MG63 (cell line): ENCODE measurements around the gene DRC7. TPM values are rescaled to one million over a fixed set of nuclear protein-coding genes. Genes with fewer than 3 reads are reported as not detected.

ENCODE experiments used
- DNase-seq: peaks from one replicate; pipeline ENCODE4 v3.0.0-alpha.2; 2020
- H3K27me3 ChIP-seq: fragments of 250-450 bp; sonication (Bioruptor Pico); 2 replicates; pipeline ENCODE4 v1.5.1; 2020; ENCODE audit warnings: mild to moderate bottlenecking, moderate library complexity
- H3K36me3 ChIP-seq: fragments of 250-450 bp; sonication (Bioruptor Pico); 2 replicates; pipeline ENCODE4 v1.5.1; 2020; ENCODE audit warnings: mild to moderate bottlenecking, moderate library complexity
- H3K4me3 ChIP-seq: fragments of 250-450 bp; sonication (Bioruptor Pico); 2 replicates; pipeline ENCODE4 v1.5.1; 2020; ENCODE audit warnings: mild to moderate bottlenecking, moderate library complexity
- H3K9me3 ChIP-seq: fragments of 250-450 bp; sonication (Bioruptor Pico); 2 replicates; pipeline ENCODE4 v1.5.1; 2020; ENCODE audit warnings: mild to moderate bottlenecking, moderate library complexity
- total RNA-seq: library from RNA; depleted of rRNA; stranded (reverse); fragments of >200 nt; shearing (Covaris generic); gene quantifications from 2 replicates; pipeline ENCODE4 v1.2.3, GENCODE V29; 2014; ENCODE audit warnings: low replicate concordance; rRNA removed

DRC7 gene, protein sequence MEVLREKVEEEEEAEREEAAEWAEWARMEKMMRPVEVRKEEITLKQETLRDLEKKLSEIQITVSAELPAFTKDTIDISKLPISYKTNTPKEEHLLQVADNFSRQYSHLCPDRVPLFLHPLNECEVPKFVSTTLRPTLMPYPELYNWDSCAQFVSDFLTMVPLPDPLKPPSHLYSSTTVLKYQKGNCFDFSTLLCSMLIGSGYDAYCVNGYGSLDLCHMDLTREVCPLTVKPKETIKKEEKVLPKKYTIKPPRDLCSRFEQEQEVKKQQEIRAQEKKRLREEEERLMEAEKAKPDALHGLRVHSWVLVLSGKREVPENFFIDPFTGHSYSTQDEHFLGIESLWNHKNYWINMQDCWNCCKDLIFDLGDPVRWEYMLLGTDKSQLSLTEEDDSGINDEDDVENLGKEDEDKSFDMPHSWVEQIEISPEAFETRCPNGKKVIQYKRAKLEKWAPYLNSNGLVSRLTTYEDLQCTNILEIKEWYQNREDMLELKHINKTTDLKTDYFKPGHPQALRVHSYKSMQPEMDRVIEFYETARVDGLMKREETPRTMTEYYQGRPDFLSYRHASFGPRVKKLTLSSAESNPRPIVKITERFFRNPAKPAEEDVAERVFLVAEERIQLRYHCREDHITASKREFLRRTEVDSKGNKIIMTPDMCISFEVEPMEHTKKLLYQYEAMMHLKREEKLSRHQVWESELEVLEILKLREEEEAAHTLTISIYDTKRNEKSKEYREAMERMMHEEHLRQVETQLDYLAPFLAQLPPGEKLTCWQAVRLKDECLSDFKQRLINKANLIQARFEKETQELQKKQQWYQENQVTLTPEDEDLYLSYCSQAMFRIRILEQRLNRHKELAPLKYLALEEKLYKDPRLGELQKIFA
- not detected in 2 replicates for total RNA-seq

DNA sequence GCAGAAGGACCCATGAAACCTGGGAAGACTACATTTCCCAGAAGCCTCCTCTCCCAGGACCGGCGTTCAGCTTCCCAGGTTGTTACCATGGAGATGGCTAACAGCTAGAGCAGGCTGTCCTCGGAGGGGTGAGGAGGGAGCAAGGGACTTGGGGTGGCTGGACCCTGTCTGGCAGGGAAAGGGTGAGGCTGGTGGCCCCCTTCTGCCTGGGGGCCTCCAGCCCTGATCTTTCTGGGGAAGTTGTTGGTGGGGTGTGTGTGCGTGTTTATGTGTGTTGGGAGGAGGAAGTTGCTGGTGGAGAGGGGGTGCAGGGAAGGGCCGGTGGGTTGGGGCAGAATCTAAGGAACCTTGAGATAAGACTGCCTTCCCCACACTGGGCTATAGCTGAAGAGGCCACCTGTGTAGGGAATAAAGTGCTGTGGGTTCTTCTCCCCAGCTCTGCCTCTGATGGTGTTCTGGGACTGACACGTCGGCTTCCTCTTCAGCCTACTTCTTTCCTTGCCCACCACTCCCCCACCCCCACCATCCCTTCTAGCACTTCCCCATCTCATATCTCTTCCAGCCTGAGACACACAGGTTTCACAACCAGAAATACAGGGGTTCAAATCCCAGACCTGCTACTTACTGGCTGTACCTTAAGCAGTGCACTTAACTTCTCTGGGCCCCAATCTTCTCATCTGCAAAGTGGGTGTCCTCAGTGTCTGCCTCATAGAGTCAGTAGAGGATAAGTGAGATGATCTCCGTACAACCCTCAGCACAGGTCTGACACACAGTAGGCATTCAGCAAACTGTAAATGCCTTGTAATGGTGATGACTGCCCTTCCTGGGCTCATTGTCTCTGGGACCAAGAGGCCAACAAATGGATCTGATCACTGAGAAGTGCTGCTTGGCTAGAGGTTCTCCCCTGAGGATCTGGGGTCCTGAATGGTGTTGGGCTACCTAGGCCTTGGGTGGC lies at the start of gene DRC7:
TSS of gene DRC7 (plus strand) at position 82 of the 955 bp plus-strand sequence. CDS start 3,144 bp downstream, outside the sequence.
- no peak within 1 kb of the TSS for H3K4me3 ChIP-seq
- H3K27me3 ChIP-seq: peaks cover 14% of the 10 kb centered on the region
- H3K36me3 ChIP-seq: no peaks in the 10 kb centered on the region
- H3K9me3 ChIP-seq: no peaks in the 10 kb centered on the region
- peak; percentile 42 for DNase-seq

DNA sequence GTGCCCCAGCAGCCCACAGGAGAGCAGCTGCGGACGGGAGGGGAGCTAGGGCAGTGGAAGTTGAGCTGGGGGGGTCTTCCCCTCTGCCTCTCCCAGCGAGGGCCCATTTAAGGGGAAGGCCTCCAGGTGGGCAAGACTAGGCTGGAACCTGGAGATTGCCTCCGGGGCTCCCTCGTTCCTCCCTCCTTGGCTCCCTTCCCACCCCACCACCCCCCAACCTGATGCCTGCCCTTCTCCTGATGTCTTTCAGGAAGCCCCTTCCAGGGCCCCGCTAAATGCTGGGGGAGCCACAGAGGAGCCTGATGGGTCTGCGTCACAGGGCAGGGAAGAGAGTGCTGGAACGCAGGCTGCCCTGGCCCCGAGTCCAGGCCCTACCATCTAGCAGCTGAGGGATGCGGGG lies 49.4 kb upstream of the DRC7 start:
- DNase-seq: no peak
- H3K4me3 ChIP-seq: no peak overlapping the region
- no peaks in the 10 kb centered on the region for H3K27me3 ChIP-seq
- H3K9me3 ChIP-seq: no peaks in the 10 kb centered on the region
- H3K36me3 ChIP-seq: no peaks in the 10 kb centered on the region

DNA sequence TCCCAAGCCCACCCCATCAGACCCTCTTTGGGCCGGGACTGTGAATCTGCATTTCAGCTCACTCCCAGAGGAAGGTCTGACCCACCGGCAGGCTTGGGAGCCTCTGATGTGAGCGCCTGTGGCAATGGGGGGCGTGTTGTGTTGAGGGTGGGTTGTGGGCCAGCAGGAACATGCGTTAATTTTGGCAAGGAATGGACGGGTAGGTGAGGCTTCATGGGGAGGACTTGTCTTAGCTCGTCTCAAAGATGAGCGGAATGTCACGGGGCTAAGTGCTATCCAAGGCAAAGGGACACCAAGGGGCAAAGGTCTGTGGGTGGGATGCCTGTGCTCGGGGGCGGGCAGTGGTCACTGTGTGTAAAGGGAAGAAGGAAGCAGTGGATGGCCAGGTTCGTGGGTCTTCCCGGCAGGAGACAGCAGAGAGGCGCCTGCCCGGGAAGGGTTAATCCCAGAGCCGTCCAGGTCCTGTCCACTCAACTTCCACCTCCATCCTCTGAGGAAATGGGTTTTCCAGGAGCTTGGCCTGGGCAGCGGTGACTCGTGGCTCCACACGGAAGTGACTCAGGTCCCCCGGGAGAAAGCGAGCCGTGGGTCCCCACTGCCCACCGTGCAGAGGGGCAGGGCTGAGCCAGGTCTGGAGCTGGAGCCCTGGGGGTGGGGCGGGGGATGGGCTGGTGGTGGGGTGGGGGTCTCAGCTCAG lies 48.8 kb upstream of the DRC7 start:
- Histone ChIP-seq H3K9me3 (no peaks in the 10 kb centered on the region), H3K4me3 (no peak overlapping the region), H3K27me3 (no peaks in the 10 kb centered on the region), H3K36me3 (no peaks in the 10 kb centered on the region)
- peak; percentile 89 for DNase-seq

DNA sequence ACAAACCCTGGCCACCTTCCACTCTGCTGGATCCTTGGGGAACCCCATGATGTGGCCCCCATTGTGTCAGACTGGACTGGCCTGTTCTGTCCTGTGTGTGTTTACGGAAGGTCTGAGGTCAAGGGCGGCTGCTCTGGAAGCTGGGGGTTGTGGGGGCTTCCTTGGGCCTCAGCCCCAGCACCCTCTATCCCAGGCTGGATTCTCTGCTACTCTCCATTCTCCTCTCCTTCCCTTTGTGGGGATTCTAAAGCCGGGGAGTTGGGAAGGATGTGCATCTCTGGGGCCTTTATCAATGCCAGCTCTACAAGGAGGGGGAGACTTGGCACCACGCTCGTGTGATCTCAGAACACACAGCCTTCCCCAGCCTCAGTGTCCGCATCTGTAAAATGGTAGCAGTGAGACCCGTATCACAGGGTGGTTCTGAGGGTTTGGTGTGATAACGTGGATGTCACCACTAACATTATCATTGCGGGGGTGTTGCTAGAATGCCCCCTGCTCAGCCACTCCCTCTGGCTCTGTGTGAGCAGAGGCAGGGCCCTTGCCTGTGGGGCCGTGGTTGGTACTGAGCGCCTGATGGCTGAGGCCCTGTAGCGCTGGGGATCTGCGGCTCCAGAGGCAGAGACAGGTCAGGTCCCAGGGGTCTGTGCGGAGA lies 48.1 kb upstream of the DRC7 start:
- no peaks in the 10 kb centered on the region for H3K27me3 ChIP-seq
- H3K9me3 ChIP-seq: no peaks in the 10 kb centered on the region
- no peak for DNase-seq
- H3K4me3 ChIP-seq: no peak overlapping the region
- no peaks in the 10 kb centered on the region for H3K36me3 ChIP-seq

DNA sequence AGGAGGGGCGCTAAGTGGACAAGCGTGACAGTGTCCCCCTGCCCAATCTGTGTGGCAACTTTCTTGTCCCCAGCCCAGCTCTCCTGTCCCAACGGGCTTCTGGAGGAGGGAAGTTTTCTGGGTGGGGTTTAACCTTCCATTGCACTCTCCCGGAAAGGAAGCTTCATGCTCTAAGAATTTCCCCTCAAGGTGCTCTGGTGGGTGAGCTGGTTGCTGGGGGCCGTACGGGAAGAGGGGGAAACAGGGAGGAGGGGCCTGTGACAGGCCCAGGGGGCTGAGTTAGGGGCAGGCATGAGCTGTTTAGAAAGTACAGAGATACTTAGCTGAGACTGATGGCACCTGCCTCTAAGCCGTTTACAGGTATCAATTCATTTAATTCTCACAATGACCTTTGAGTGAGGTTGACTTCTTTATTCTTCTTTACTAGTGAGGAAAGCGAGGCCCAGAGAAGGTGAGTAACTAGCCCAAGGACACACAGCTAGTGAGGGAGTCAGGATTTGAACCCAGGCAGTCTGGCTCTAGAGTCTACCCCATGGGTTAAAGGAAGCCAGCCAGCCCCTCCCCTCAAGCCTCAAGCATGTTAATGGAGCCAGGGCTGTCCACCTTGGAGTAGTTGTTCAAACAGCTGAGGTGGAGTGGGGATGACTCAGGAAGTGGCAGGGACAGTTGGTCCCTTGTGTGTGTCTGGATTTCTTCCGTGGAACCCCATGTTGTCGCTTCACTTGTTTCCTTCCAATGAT lies 47.3 kb upstream of the DRC7 start:
- H3K27me3 ChIP-seq: no peaks in the 10 kb centered on the region
- H3K9me3 ChIP-seq: no peaks in the 10 kb centered on the region
- H3K4me3 ChIP-seq: no peak overlapping the region
- H3K36me3 ChIP-seq: no peaks in the 10 kb centered on the region
- no peak for DNase-seq

DNA sequence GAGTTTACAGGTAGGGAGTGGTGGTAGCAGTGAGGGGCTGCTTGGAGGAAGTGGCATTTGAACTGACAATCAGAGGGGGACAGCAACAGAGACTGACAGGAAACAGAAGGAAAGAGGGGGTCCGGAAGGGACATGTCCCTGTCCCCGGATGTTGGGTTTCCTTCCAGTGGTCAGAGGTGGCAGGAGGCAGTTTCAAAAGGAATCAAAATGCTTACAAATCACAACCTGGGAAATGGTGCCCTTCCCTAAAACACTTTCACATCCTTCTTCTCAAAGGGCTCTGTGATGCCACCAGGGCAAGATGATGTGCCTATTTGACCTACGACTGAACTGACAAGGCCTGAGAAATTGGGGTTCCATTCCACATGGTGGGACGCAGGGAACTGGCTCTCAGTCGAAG lies 46.5 kb upstream of the DRC7 start:
- Histone ChIP-seq H3K4me3 (no peak overlapping the region), H3K27me3 (no peaks in the 10 kb centered on the region), H3K36me3 (no peaks in the 10 kb centered on the region), H3K9me3 (no peaks in the 10 kb centered on the region)
- no peak for DNase-seq

DNA sequence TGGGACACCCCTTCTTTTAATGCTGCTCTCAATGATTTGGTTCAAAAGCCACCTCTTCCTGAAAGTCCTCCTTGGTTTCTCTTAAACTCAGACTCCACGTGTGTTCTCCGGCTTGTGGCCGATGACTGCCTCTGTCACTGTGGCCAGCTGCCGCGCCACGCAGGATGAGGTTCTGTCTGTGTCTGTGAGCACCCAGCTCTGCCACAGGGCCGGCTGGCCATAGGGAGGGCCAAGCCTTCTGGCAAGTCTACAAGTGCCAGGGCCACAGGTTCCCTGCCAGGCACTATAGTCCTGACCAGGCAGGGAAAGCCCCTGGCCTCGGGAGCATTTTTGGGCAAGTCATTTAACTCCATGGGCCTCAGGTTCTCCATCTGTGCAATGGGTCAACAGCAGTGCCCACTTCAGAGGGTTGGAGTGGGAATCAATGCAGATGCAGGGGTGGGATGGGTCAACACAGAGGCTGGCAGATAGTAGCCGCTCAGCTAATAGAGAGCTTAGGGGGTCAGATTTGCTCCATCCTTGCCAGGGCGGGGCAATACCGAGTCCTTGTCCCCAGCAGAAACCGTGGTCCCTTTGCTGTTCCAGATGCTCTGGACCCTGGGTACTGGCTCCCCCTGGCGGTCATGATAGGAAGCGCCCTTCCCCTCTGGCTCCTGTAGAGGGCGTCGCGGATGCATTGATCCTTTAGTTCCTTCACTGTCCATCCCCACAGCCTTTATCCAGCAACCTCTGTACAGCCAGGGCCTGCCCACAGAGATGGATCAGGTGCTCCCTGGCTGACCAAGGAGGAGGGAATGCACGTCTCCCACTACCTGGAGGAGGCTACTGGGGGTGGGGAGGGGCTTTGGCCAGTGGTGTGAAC lies 45.8 kb upstream of the DRC7 start:
- DNase-seq: peak; percentile 73
- Histone ChIP-seq H3K9me3 (no peaks in the 10 kb centered on the region), H3K27me3 (no peaks in the 10 kb centered on the region), H3K4me3 (no peak overlapping the region), H3K36me3 (no peaks in the 10 kb centered on the region)

DNA sequence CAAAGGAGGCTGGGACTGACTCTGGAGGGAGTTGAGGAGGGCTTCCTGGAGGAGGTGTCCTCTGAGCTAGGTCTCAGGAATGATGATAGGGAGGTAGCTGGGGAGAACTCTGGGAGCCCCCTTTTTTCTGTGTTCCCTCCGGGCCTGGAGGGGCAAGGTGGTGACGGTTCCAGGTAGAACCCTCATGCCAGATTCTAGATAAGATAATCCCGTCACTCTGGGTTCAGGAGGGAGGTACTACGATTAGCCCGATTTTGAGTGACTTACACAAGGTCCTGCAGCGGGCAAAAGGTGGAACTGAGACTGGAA lies 45.2 kb upstream of the DRC7 start:
- Histone ChIP-seq H3K4me3 (no peak overlapping the region), H3K27me3 (no peaks in the 10 kb centered on the region), H3K9me3 (no peaks in the 10 kb centered on the region), H3K36me3 (no peaks in the 10 kb centered on the region)
- DNase-seq: no peak

DNA sequence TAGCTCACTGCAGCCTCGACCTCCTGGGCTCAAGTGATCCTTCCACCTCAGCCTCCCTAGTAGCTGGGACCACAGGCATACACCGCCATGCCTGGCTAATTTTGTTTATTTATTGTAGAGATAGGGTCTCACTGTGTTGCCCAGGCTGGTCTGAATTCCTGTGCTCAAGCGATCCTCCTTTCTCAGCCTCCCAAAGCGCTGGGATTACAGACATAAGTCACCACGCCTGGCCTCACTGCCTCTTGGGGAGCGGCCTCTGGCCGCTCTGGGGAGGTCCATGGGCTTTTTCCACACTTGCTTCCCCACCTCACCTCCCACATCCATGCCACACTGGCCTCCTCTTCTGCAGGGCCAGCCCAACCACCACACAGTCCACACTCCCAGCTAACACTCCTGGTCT lies 44.8 kb upstream of the DRC7 start:
- Histone ChIP-seq H3K27me3 (no peaks in the 10 kb centered on the region), H3K9me3 (no peaks in the 10 kb centered on the region), H3K4me3 (no peak overlapping the region), H3K36me3 (no peaks in the 10 kb centered on the region)
- DNase-seq: no peak

DNA sequence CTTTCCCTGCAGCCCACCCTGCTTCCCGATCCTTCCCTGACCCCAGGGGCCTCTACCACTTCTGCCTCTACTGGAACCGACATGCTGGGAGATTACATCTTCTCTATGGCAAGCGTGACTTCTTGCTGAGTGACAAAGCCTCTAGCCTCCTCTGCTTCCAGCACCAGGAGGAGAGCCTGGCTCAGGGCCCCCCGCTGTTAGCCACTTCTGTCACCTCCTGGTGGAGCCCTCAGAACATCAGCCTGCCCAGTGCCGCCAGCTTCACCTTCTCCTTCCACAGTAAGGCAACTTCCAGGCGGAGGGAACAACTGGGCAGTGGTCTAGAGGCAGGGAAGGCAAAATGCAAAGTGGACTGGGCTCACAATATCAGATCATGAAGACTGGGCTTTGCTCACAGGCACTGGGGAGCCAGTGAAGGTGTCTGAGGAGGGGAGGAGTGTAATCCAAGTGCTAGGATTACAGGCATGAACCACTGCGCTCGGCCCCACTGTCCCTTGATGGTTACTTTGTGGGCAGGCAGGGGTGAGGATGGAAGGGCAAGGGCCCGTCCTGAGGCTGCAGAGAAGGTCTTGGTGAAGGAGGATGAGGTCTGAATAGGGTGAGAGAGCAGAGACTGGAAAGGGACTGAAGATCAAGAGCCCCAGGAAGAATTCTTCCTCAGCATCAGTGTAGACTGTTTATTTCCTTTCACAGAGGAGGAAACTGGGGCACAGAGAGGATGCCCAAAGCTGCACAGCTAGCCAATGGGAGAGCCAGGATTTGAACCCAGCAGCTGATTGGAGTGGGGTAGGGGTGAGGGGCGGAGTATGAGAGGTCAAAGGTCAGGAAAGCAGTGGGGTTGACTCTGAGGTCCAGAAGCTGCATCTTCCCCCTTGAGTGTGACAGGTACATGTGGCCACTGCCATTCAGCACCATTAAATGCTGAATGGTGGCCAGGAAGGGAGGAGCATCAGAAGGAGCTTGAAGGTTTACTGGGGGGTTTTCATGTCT lies 43.0 kb upstream of the DRC7 start:
- DNase-seq: no peak
- Histone ChIP-seq H3K27me3 (no peaks in the 10 kb centered on the region), H3K9me3 (no peaks in the 10 kb centered on the region), H3K4me3 (no peak overlapping the region), H3K36me3 (no peaks in the 10 kb centered on the region)

DNA sequence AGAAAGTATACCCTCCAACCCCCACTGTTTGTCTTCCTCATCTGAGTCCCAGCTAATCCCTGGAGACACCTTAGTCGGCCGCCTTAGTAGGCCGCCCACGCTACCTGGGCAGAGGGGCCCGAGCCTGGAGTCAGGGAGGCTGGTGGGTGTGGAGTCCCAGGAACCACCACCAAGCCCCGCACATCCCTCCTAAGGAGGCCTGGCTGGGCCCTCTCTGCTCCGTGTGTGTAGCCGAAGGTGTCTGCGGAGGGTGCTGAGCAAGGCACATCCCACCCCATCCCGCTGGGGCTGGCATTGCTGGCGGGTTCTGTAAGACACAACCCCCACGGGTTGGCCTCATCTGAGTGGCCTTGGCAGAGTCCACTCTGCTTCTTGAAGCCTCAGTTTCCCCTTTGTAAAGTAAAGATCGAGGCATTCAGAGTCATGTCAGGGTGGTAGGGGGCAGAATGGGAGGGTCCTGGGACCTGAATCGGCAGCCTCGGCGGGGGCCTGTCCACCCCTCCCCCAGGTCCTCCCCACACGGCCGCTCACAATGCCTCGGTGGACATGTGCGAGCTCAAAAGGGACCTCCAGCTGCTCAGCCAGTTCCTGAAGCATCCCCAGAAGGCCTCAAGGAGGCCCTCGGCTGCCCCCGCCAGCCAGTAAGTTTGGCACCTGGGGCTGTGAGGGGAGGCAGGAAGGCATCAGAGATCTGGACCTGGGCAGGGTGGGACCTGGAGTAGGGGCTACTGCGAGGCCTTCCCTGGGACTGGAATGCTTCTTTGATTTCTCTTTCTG lies 41.7 kb upstream of the DRC7 start:
- Histone ChIP-seq H3K27me3 (no peaks in the 10 kb centered on the region), H3K4me3 (no peak overlapping the region), H3K36me3 (no peaks in the 10 kb centered on the region), H3K9me3 (no peaks in the 10 kb centered on the region)
- DNase-seq: no peak

DNA sequence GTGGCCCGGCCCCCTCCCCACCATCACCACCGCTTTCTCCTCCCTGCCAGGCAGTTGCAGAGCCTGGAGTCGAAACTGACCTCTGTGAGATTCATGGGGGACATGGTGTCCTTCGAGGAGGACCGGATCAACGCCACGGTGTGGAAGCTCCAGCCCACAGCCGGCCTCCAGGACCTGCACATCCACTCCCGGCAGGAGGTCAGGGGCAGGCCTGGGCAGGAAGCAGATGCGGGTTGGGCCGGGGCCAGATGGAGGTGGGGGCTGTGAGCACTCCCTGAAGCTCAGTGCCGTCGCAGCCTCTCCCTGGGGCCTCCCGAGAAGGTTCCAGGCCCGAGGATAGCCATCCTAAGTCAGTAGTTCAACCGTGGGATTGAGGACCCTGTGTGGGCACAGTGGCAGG lies 40.7 kb upstream of the DRC7 start:
- H3K9me3 ChIP-seq: no peaks in the 10 kb centered on the region
- peak; percentile 44 for DNase-seq

More for the DNA sequence above, 40.7 kb upstream of the DRC7 start:
- H3K4me3 ChIP-seq: no peak overlapping the region
- no peaks in the 10 kb centered on the region for H3K27me3 ChIP-seq
- no peaks in the 10 kb centered on the region for H3K36me3 ChIP-seq
